Measurements from ENCODE around the gene GP1BA.

GP1BA gene

GRCh38 chr17:4938688-4939545, 6.8 kb downstream of the GP1BA start:
- DNase-seq (ENCODE audit: low read depth in 2 of 2), result no peak

DNA sequence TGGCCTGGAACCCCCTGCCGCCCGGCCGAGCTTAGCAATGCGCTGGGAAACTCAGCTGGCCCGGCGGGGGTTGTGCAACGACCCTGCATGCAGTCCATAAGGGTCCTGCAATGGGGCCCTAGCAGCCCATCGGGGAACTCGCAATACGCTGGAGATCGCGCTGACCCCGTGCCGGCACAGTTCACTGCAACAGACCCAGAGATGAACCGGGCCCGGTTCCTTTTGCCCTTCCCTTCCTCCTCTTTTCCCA, 7.4 kb downstream of the GP1BA start:
- DNase-seq (ENCODE audit: low read depth in 2 of 2), result no peak

- peak; percentile 80 to 90 for DNase-seq (ENCODE audit: low read depth in 2 of 2)
Observed at GRCh38 chr17:4939796-4940554, 7.9 kb downstream of the GP1BA start, which contains the start of the genes RNF167 and SLC25A11. Gene RNF167 (plus strand): TSS chr17:4940268. CDS start chr17:4940910, 642 bp downstream. Gene SLC25A11 (minus strand): TSS chr17:4940046. CDS start chr17:4939910, 136 bp downstream.

- no peak for DNase-seq (ENCODE audit: low read depth in 2 of 2)
Observed at GRCh38 chr17:4940555-4941318, 8.7 kb downstream of the GP1BA start.

GRCh38 chr17:4941319-4941610, 9.2 kb downstream of the GP1BA start:
- no peak for DNase-seq (ENCODE audit: low read depth in 2 of 2)

GRCh38 chr17:4942760-4943508, 10.9 kb downstream of the GP1BA start:
- no peak for DNase-seq (ENCODE audit: low read depth in 2 of 2)

GRCh38 chr17:4944163-4944553, 12.1 kb downstream of the GP1BA start:
- DNase-seq (ENCODE audit: low read depth in 2 of 2), result no peak

DNA sequence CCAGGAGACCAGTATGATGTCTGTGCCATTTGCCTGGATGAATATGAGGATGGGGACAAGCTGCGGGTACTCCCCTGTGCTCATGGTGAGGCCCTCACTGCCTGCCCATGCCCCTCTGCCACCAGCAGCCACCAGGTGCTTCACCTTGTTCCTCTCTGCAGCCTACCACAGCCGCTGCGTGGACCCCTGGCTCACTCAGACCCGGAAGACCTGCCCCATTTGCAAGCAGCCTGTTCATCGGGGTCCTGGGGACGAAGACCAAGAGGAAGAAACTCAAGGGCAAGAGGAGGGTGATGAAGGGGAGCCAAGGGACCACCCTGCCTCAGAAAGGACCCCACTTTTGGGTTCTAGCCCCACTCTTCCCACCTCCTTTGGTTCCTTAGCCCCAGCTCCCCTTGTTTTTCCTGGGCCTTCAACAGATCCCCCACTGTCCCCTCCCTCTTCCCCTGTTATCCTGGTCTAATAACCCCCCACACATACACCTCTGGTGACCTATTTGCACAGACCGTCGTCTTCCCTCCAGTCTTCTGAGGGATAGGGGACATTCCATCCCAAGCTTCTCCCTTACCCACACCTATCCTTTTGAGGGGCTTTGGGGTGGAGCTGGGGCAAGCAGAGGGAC, 12.6 kb downstream of the GP1BA start:
- DNase-seq (ENCODE audit: low read depth in 2 of 2), result no peak

- peak in 1 of 2 donors; percentile 75 for DNase-seq (ENCODE audit: low read depth in 2 of 2)
Observed at GRCh38 chr17:4945176-4945943, 13.3 kb downstream of the GP1BA start.

DNA sequence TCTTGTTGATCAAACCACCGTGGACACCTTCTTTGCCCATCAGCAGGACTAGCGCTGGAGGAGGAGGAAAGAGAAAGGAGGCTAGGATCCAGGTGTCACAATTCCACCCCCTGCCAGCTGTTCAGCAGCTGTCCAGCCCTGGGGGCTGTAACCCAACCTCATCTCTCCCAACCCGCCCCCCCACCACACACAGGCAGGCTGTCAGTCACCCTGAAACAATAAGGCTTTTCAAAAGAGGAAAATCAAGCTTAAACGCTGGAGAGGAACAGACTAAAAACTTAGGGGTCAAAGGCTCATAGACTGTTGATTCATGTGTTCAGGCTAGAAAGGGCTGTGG, 13.8 kb downstream of the GP1BA start:
- DNase-seq (ENCODE audit: low read depth in 2 of 2), result no peak

- no peak for DNase-seq (ENCODE audit: low read depth in 2 of 2)
Observed at GRCh38 chr17:4946312-4946976, 14.4 kb downstream of the GP1BA start.

- no peak for DNase-seq (ENCODE audit: low read depth in 2 of 2)
Observed at GRCh38 chr17:4947010-4947410, 14.9 kb downstream of the GP1BA start.

DNA sequence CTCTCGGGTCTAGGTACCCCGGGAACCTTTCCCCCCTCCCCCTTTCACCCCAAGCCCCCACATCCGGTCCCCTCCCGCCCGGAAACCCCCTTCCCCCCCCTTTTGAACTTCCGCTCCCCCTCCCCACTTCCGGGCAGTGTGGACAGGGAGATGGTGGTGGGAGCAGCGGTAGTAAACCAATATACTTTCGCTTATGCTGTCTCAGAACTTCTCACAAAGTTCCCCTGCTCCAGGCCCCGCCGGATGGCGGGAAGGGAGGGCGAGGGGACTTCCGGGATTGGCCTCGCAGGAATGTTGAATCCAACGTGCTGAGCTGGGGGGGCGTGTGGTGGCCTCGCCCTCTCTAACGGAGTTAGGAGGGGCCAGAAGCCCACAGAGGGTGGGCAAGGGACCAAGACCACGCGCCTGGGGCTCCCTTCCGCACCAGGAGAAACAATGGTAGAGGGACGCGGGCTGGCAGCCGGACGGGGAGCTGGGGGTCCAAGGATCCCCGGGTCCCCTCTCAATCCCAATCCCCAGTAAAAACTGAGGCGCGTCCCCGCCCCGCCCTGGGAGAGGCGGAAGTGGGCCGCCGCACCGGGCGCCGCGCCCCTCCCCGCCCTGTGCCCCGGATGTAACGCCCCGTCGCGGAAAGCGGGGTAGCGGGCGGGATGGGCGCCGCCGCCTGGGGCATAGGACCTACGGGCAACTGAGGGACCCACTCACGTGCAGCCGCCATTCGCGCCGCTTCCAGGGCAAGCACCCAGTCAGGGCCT, 15.5 kb downstream of the GP1BA start:
- DNase-seq (ENCODE audit: low read depth in 2 of 2), result no peak

DNA sequence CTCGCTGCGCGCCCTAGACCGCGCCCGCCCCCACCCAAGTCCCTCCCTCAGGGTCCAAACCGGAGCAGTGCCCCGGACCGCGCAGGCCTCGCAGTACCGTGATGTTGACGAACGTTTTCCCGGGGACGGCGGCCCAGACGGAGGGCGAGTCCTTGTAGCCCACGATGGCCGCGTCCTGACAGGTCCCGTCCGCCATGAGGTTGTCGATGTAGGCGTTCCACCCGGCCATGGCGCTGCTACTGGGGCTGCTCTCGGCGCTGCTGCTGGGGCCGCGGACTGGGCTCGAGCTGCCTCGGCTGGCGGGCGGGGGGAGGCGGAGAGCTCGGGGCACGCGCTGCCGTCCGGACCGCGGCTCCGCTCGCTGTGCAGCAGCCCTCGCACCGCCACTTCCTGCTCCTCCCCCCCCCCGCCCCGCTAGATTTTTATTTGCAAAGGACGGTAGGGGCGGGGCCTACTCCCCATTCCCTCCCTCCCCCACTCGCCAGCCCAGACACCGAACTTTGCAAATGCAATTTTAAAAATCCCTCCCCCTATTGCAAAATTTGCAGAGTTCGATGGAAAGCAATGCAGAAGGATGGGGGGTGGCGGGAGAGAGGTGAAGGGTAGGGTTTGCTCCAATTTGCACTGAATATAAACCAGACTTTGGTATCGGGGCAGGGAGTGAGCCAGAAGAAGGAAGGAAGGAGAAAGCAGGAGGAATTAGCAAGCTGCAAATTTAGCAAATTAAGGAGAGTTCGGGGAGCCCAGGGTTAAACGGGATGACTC, 16.3 kb downstream of the GP1BA start, which contains the start of gene PFN1:
TSS of gene PFN1 (minus strand) at position 365 of the 765 bp plus-strand sequence. CDS start at position 229, 136 bp downstream.
- DNase-seq (ENCODE audit: low read depth in 2 of 2), result peak; percentile 78 to 82

DNA sequence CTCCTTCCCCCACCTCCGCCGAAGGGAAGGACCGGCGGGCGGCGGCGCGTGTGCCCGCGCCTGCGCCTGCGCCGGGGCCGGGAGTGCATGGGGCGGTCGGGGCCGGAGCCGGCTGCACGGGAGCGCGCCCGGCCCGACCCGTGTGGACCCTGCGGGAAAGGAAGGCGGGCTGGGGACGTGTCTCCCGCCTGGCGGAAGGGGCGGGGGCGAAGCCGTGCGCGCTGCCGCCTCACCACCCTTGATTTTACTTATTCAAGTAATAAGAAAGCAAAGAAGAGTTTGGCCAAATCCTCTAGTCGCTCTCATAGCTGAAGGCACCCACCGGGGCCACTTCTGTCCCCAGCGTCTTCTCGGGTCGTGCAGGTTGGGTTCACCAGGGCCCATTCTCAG, 16.8 kb downstream of the GP1BA start:
- DNase-seq (ENCODE audit: low read depth in 2 of 2), result no peak

- peak in 1 of 2 donors; percentile 56 for DNase-seq (ENCODE audit: low read depth in 2 of 2)
Observed at GRCh38 chr17:4949321-4950074, 17.4 kb downstream of the GP1BA start.

GRCh38 chr17:4950075-4950745, 18.1 kb downstream of the GP1BA start:
- DNase-seq (ENCODE audit: low read depth in 2 of 2), result no peak
